Measurements from ENCODE around the gene ST6GALNAC4. TPM values are rescaled to one million over a fixed set of nuclear protein-coding genes. Genes with fewer than 3 reads are reported as not detected.

ST6GALNAC4 gene
- total and polyA plus RNA-seq, 10 of the 15 experiments (the other 5 are each of a cell fraction or from before 2014, with no cell fraction given) = 4.2 to 63.2 (median 35.2) TPM

DNA sequence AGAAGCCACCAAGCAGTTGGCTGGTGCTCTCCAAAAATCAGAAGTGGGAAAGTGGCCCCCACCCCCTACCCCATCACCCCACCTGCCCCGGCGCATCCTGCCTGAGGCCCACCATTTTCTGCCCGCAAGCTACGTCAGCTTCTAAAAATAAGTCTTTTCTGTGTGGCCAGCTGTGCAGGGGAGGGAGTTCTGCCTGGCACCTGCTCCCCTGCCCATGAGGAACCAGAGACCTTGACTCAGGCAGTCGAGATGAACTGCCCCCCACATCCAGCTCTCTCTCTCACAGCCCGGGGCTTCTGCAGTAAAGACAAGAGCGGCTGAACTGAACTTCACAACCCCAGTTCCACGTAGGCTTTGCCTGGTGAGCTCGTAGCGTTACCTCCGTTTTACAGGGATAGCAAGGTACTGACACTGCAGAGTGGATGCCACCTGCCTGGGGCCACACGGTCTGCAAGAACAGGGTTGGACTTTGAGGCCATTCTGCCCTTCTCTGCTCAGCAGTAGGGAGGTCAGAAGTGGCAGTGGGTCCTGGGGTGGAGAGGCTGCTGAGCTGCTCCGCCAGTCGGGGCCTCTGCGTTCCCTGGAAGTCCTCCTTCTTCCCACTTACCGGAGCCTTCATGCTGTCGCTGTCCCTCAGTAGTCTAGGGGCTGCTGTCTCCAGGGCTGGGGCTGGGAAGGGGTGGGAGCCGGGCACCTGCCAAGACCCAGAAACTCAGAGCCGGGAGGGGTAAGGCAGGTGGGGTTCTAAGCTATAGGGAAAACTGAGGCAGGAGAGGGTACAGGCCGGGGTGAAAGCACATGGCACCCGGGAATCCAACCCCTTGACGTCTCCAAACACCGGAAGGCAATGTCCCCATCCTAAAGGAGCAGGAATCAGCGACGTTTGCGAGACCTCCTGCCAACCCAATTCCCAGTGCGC, 781 bp downstream of the ST6GALNAC4 start (continued):
- TF ChIP-seq TCF3 (IDR thresholded peaks at IDR 0.05; ENCODE audit: borderline replicate concordance, insufficient read depth, low read depth, low read length) (peak; percentile 84), CHD2 (IDR thresholded peaks at IDR 0.05; ENCODE audit: borderline replicate concordance, low read depth, low read length) (0 out of 2 replicates have a peak, but pooled peaks have one; percentile 24), FOXK2 (IDR thresholded peaks at IDR 0.05) (no peak), CBX5 (IDR thresholded peaks at IDR 0.05; ENCODE audit: low read depth) (no peak), SIN3A (IDR thresholded peaks at IDR 0.05; ENCODE audit: low read depth, low read length) (no peak; the same call in 1 of the 2 replicates), EP300 (IDR thresholded peaks at IDR 0.05; ENCODE audit: borderline replicate concordance in 1 of 2, control insufficient read depth in 1 of 2, low read depth in 2 of 2, low read length in 2 of 2) (peak in 1 of 2 experiments; percentile 39; a peak in 1 of 4 replicates), BHLHE40 (IDR thresholded peaks at IDR 0.05; ENCODE audit: borderline replicate concordance in 1 of 2, low read depth in 2 of 2, low read length in 1 of 2) (peak; percentile 37 to 51; a peak in 3 of 4 replicates), SMAD5 (IDR thresholded peaks at IDR 0.05; ENCODE audit: low read depth) (0 out of 2 replicates have a peak, but pooled peaks have one; percentile 25), NKRF (conservative IDR thresholded peaks at IDR 0.05) (no peak), RBBP5 (conservative IDR thresholded peaks at IDR 0.05) (no peak), SREBF1 (IDR thresholded peaks at IDR 0.05; ENCODE audit: low read length) (no peak), PBX3 (IDR thresholded peaks at IDR 0.05; ENCODE audit: insufficient replicate concordance, low read depth, low read length) (peak; percentile 12), ZSCAN29 (IDR thresholded peaks at IDR 0.05) (no peak), RUNX3 (IDR thresholded peaks at IDR 0.05; ENCODE audit: low read length) (peak; percentile 76), YY1 (IDR thresholded peaks at IDR 0.05; ENCODE audit: low read depth, low read length) (peak; percentile 76), STAT3 (IDR thresholded peaks at IDR 0.05; ENCODE audit: low read depth, low read length) (no peak), CHD1 (IDR thresholded peaks at IDR 0.05; ENCODE audit: low read depth, low read length) (no peak), GATAD2B (conservative IDR thresholded peaks at IDR 0.05; ENCODE audit: low read depth) (no peak), SPI1 (IDR thresholded peaks at IDR 0.05; ENCODE audit: borderline replicate concordance, insufficient read depth, low read depth, low read length) (no peak), HDAC2 (IDR thresholded peaks at IDR 0.05) (no peak)
- TF ChIP-seq, protein P1, sequence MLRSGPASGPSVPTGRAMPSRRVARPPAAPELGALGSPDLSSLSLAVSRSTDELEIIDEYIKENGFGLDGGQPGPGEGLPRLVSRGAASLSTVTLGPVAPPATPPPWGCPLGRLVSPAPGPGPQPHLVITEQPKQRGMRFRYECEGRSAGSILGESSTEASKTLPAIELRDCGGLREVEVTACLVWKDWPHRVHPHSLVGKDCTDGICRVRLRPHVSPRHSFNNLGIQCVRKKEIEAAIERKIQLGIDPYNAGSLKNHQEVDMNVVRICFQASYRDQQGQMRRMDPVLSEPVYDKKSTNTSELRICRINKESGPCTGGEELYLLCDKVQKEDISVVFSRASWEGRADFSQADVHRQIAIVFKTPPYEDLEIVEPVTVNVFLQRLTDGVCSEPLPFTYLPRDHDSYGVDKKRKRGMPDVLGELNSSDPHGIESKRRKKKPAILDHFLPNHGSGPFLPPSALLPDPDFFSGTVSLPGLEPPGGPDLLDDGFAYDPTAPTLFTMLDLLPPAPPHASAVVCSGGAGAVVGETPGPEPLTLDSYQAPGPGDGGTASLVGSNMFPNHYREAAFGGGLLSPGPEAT (IDR thresholded peaks at IDR 0.05; ENCODE audit: low read depth) = no peak
- TF ChIP-seq, protein P2, sequence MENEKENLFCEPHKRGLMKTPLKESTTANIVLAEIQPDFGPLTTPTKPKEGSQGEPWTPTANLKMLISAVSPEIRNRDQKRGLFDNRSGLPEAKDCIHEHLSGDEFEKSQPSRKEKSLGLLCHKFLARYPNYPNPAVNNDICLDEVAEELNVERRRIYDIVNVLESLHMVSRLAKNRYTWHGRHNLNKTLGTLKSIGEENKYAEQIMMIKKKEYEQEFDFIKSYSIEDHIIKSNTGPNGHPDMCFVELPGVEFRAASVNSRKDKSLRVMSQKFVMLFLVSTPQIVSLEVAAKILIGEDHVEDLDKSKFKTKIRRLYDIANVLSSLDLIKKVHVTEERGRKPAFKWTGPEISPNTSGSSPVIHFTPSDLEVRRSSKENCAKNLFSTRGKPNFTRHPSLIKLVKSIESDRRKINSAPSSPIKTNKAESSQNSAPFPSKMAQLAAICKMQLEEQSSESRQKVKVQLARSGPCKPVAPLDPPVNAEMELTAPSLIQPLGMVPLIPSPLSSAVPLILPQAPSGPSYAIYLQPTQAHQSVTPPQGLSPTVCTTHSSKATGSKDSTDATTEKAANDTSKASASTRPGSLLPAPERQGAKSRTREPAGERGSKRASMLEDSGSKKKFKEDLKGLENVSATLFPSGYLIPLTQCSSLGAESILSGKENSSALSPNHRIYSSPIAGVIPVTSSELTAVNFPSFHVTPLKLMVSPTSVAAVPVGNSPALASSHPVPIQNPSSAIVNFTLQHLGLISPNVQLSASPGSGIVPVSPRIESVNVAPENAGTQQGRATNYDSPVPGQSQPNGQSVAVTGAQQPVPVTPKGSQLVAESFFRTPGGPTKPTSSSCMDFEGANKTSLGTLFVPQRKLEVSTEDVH (IDR thresholded peaks at IDR 0.05; ENCODE audit: low read depth, partially characterized antibody) = no peak
